ENCODE results near the gene SERTAD2.

The SERTAD2 gene

DNA sequence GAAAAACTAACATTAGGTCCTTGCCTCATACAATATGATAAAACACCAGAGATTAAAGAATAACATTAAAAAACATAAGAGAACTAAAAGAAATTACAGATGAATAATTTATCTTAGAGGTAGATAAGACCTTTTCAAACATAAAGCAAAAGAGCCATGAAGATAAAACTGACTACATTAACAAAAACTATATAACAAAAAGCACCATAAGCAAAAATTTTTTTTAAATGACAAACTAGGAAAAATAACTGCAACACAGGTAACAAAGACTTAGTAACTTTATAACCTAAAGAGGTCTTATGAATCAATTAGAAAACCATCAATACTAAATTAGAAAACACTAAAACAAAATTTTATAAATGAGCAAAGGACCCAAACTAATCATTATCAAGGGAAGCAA is 16.3 kb upstream of the SERTAD2 start:
- FAIRE-seq (no peak), DNase-seq (ENCODE audit: insufficient read length, low spot score) (no peak)

DNA sequence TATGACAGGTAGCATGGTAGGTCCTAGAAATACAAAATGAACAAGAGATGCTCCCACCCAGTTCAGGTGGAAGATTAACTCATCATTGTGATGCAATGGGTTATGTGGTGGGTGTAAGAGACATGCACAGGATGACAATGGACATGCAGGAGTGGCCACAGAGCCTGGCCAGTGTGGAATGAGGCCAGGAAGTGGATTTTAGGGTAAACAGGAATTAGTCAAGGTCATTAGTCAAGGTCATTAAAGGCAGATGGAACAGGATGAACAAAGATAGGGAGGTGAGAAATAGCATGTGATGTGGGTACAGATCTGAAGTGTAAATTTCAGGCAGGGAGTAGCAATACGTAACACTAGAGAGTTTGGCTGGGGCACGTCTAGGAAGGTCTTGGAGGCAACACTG is 15.6 kb upstream of the SERTAD2 start:
- TF ChIP-seq, protein P1, sequence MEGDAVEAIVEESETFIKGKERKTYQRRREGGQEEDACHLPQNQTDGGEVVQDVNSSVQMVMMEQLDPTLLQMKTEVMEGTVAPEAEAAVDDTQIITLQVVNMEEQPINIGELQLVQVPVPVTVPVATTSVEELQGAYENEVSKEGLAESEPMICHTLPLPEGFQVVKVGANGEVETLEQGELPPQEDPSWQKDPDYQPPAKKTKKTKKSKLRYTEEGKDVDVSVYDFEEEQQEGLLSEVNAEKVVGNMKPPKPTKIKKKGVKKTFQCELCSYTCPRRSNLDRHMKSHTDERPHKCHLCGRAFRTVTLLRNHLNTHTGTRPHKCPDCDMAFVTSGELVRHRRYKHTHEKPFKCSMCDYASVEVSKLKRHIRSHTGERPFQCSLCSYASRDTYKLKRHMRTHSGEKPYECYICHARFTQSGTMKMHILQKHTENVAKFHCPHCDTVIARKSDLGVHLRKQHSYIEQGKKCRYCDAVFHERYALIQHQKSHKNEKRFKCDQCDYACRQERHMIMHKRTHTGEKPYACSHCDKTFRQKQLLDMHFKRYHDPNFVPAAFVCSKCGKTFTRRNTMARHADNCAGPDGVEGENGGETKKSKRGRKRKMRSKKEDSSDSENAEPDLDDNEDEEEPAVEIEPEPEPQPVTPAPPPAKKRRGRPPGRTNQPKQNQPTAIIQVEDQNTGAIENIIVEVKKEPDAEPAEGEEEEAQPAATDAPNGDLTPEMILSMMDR (IDR thresholded peaks at IDR 0.05; ENCODE audit: insufficient read depth, missing control alignments) = no peak
- FAIRE-seq (no peak), DNase-seq (ENCODE audit: insufficient read length, low spot score) (no peak)

More for the DNA sequence above, 16.3 kb upstream of the SERTAD2 start:
- TF ChIP-seq, protein P1 (IDR thresholded peaks at IDR 0.05; ENCODE audit: insufficient read depth, missing control alignments) = no peak

DNA sequence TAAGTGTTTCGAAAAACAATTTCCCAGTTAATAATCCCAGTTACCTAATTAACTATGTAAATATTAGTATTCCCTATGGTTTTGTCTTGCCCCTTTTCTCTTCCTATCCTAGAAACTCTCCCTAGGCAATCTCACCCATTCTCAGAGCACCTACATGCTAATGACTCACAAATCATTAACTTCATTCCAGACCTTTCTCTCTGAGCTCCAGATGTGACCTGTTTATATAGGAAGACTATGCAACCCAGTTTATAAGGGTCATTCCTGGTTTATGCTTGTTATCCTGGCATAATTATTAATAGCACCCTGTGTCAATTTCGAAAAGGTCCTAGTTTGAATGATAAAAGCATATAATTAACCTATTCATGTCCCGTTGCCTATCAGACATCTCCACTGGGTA is 14.8 kb upstream of the SERTAD2 start:
- TF ChIP-seq, protein P1 (IDR thresholded peaks at IDR 0.05; ENCODE audit: insufficient read depth, missing control alignments) = no peak
- FAIRE-seq = no peak
- DNase-seq (ENCODE audit: insufficient read length, low spot score) = no peak

DNA sequence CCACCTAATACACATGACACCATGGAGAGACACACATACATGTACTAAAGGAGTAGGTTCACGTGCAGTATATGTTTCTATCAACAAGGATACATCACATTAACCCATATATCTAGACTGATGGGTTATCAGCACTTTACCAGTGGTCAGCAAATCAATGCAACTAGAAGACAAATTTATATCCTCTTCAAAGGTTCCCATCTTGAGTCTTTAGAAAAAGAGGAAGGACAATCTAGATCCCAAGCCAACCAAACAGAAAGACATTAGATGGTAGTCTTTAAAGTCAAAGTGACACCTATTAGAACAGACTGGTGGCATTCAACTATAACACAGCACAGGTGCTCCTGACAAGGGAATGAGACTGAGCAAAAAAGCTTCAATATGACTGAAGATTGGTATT is 13.8 kb upstream of the SERTAD2 start:
- DNase-seq (ENCODE audit: insufficient read length, low spot score) (no peak), FAIRE-seq (no peak)
- TF ChIP-seq, protein P1 (IDR thresholded peaks at IDR 0.05; ENCODE audit: insufficient read depth, missing control alignments) = no peak

DNA sequence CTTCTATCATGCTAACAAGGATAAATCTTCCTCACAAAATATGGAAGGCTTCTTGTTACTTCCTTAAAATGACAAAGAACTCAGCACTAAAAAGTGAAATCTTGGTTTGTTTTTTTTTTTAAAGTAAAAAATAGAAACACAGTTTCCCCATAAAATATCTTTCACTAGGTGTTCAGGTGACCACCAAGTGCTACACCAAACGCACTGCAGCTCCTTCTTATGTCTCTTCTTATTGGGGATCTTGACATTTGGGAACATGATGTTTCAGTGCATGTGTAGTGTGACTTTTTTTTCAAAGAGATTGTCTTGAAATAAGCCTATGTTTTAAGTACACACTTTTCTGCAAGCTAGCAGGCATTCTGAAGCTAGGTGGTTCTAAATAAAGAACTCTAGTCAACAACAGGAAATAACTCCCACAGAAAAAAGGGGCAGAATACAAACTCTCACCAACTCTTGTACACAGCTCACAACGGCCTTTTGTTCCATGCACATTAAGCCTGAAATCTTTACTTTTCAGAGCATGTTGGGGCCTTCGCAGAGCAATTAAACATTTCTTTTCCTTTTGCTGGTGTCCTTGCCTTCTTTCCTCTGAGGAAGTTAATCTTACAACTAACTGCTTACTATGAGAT is 13.2 kb upstream of the SERTAD2 start:
- TF ChIP-seq, protein P1 (IDR thresholded peaks at IDR 0.05; ENCODE audit: insufficient read depth, missing control alignments) = no peak
- FAIRE-seq (no peak), DNase-seq (ENCODE audit: insufficient read length, low spot score) (no peak)

DNA sequence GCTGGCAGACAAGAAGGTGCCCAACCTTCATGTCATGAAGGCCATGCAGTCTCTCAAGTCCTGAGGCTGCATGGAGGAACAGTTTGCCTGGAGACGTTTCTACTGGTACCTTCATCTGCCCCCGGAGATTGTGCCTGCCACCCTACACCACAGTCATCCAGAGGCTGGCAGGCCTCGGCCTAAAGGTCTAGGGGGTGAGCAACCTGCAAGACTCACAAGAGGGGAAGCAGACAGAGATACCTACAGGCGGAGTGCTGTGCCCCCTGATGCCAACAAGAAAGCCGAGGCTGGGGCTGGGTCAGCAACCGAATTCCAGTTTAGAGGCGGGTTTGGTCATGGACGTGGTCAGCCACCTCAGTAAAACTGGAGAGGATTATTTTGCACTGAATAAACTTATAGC is 12.0 kb upstream of the SERTAD2 start:
- DNase-seq (ENCODE audit: insufficient read length, low spot score) (no peak), FAIRE-seq (no peak)
- TF ChIP-seq, protein P1 (IDR thresholded peaks at IDR 0.05; ENCODE audit: insufficient read depth, missing control alignments) = no peak

DNA sequence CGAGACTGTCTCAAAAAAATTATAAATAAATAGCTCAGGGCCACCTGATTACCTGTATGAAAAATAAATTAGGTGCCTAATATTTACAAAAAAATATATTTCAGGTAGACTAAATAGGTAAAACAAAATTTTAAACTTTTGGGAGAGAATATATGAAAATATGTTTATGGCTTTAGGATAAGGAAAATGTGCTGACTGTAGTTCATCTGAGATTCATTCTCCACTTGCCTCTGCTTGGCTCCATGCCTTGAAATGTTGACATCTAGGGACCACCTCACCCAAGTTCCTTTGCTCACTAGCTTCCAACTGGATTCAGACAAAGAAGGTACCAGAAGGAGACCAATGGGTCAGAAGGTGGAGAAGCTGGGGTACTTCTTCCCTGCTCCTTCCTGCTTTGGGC is 9.7 kb upstream of the SERTAD2 start:
- no peak for FAIRE-seq
- TF ChIP-seq, protein P1 (IDR thresholded peaks at IDR 0.05; ENCODE audit: insufficient read depth, missing control alignments) = no peak
- DNase-seq (ENCODE audit: insufficient read length, low spot score) = no peak

Measured in D721Med (cell line).